Hematopoietic multipotent progenitor cell treated with erythropoietin and hydrocortisone succinate and interleukin-3 and kit ligand, for 8 days (in vitro differentiated cells): ENCODE measurements around the gene BNIP1.
A peak's percentile ranks its signal among the peaks of the same experiment; 100 is the strongest.

ENCODE experiments used
- DNase-seq: peaks from one replicate; pipeline ENCODE4 v3.0.0-alpha.2; 2015

The BNIP1 gene

GRCh38 chr5:173172166-173172565 is 27.8 kb downstream of the BNIP1 start:
- no peak for DNase-seq

DNA sequence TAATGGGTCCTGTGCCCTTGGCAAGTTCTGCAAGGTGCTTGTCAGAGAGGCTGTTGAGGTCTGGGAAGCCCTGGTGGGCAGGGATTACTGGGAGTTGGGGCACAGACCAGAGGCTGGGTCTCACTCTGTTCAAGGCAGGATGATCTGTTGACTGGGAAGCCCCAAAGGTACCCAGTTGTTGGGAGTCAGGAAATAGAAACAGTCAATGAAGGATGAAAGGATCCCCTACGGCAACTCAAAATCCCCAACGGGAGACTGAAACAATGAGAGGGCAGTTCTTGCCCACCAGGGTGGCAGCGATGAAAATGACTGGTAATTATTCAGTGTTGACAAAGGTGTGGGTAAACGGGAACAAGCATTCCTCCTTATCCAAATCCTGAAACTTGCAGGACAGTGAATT is 31.2 kb downstream of the BNIP1 start:
- DNase-seq, result no peak

DNA sequence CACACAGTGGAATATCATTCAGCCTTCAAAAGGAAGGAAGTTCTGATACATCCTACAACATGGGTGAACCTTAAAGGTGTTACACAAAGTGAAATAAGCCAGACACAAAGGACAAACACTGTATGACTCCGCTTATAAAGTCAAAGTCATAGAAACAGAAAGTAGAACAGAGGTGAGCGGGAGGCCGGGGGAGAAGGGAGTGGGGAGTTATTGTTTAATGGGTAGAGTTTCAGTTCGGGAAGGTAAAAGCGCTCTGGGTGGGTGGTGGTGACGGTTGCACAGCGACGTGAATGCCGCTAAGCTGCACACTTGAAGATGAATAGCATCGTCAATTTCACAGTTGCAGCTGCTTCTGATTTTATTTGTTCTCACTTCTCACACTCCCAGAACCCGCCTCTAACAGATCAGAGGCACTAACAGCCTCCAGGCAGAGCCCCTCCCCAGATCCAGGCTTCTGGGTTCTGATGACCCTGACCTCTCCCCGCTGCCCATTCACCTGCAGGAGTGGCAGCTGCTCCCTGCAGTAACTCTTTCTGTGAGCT is 34.1 kb downstream of the BNIP1 start:
- DNase-seq, result no peak

- no peak for DNase-seq
Measured at GRCh38 chr5:173180331-173180730, 36.0 kb downstream of the BNIP1 start.

DNA sequence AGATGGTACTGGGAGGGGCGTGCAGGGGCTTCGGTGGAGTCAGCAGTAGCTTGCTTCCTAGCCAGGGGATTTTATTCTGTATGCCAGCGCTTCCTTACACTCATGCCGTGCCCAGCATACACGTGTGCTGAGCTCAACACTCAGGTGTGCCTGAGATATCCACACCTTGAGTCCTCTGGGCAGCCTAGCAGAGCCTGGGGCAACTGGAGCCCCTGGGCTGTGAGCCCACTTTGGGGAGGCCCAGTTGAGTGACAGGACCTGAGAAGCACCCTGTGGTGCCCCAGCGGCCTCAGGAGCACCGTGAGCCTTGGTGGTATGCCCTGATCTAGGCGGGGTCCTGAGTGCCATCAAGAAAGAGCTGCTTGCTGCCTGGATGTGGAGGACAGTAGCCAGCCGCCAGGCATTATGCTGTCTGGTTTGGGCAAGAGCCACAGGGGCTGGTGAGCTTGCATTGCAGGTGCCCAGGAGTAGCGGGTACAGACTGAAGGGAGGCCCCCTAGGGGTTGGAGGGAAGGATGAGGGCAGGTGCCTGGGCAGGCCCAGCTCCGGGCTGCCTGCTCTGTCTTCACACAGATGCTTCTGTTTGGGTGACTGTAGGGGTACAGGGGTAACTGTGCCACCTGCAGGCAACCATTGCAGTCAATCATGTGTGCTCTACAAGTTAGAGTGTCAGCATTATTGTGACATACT is 42.9 kb downstream of the BNIP1 start:
- DNase-seq, result peak; percentile 10

DNA sequence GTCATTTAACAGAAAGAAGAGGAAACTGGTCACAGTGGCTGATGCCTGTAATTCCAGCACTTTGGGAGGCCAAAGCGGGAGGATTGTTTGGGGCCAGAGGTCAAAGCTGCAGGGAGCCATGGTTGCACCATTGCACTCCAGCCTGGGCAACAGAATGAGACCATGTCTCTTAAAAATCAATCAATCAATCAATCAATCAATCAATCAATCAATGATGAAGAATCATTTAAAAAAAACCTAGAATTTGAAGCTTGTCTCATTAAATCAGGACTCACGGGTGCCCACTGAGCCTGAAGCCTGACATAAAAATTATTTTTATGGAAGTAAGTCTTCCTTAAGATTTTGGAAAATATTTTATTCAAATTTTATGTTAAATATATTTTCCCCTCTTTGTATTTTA is 43.9 kb downstream of the BNIP1 start:
- no peak for DNase-seq

- DNase-seq, result no peak
Measured at GRCh38 chr5:173191015-173191414, 46.7 kb downstream of the BNIP1 start.

DNA sequence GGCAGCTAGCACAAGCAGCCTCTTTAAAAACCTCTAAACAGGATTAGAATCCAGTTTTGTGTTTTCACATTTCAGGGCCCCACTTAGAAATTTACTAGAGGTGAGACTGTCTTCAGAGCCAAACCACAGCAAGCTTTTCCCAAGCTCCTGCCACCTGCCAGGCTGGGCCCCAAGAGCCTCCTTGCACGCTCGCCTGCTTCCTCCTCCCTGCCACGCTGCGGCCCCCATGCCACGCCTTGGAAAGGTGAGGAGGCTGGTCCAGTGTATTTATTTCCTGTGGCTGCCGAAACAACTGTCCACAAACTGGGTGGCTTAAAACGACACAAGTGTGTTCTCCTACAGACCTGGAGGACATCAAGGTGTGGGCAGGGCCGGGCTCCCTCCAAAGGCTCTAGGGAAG is 47.2 kb downstream of the BNIP1 start:
- DNase-seq, result no peak

DNA sequence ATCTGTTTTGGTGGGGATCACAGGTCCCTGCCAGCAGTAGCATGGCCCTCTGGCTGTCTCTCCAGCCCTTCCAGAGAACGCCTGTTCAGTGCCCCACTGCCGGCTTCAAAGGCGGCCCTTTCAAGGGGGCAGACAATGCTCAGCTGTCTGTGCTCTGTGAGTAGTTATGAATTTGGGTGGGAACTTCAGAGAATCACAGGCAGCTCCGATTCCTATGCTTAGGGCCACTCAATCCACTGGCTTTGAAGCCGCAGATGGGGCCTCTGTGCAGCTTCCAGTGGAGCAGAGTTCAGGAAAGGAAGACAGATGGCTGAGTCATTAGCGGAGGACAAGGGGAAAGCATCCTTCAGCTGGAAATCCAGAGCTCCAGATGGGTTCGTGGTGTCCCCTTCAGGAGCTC is 48.2 kb downstream of the BNIP1 start:
- DNase-seq, result no peak

DNA sequence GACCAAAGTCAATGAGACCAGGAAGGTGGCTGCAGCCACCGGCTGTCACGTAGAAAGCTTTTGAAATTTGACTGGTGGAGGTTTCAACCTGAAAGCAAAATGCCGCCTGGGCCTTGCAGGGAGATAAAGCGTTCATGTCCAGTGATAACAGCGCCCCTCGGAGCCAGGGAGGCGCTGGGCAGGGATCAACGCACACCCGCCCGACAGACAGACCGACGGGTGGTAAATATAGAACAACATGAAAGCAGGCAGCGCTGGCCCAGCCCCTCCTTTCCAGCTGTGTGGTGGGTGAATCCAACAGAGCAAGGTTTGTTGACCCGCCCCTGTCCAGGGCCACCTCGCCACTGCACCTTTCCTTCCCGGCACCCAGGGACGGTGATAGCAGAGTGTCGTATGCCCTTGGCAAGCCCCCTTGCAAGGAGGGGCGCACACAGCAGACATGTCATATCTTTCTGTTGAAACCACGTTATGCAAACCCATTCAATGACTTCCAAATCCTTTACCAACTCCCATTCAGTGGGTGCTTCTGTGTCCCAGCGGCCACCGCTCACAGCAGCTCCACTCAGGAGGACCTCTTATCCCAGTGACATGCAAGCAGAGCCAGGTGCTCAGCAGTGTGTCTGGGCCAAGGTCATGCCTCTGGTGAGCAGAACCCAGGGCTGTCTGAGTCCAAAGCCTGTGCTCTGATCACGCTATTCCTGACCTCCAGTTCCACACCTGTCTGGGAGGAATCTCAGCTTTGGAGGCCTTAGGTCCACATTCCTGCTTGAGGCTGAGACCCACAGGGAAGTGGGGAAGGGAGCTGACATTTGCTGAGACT is 52.0 kb downstream of the BNIP1 start:
- no peak for DNase-seq

DNA sequence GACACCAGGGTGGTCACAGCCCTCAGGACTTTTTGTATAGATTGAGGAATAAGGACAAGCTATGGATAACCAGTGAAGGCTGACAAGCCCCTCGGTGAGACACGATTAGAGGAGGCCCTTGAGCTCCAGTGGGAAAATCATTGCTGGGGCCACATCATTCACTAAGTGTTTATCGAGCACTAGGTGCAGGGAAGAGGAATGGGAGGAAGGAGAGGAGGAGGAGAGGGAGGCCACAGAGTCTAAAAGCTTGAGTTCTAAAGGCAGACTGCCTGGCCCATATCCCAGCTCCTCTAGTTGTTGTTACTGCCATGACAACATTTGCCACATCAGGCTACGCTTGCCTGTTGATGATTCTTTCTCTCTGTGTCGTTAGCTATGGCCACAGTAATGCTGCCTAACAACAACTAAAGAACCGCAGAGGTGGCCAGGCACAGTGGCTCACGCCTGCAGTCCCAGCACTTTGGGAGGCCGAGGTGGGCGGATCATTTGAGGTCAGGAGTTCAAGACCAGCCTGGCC is 53.1 kb downstream of the BNIP1 start:
- no peak for DNase-seq

- no peak for DNase-seq
Measured at GRCh38 chr5:173198049-173198448, 53.7 kb downstream of the BNIP1 start.

DNA sequence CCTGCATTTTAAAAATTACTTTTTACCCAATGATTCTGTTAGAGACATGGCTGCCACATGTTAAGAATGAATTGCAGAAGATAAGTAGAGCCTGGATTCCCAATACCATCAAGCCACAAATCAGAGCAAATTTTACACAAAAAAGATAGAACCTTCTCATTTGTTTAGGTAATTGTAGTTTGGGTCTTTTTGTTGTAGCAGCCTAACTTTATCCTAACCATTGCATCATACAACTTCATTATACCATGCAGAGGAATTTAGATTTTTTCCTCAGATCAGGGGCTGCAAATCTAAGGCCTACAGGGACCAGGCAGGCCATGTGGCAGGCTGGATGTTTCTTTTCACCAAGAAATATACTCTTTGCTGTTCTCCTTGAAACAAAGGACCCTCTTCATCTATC is 56.0 kb downstream of the BNIP1 start:
- no peak for DNase-seq

DNA sequence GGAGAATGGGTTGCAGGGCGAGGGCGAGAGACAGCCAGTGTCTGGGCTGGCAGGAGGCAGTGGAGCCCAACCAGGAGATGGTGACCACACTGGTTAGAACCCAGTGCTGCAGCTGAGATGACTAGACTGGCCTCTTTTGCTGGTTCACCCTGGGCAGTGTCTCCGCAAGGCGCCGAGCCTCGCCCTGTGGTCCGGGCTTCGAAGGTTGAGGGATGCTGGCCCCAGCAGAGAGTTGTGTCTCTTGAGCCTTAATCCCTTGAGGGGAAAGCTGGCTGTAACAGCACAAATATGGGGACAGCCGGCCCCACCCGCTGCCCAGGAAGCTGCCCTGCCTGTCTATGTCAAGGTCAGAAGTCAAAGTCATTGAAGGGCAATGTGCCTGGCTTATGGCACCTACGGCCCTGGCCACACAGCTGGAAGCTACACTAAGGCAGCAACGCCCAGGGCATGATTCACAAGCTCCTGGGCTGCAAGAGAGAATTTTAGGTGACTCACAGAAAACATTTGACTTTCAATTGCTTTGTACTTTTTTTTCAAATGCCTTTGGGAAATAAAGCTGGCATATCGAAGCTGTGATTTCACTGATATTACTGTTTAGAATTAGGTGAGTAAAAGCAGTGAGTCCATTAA is 57.4 kb downstream of the BNIP1 start:
- DNase-seq, result no peak

- no peak for DNase-seq
Measured at GRCh38 chr5:173202266-173202875, 58.0 kb downstream of the BNIP1 start.

DNA sequence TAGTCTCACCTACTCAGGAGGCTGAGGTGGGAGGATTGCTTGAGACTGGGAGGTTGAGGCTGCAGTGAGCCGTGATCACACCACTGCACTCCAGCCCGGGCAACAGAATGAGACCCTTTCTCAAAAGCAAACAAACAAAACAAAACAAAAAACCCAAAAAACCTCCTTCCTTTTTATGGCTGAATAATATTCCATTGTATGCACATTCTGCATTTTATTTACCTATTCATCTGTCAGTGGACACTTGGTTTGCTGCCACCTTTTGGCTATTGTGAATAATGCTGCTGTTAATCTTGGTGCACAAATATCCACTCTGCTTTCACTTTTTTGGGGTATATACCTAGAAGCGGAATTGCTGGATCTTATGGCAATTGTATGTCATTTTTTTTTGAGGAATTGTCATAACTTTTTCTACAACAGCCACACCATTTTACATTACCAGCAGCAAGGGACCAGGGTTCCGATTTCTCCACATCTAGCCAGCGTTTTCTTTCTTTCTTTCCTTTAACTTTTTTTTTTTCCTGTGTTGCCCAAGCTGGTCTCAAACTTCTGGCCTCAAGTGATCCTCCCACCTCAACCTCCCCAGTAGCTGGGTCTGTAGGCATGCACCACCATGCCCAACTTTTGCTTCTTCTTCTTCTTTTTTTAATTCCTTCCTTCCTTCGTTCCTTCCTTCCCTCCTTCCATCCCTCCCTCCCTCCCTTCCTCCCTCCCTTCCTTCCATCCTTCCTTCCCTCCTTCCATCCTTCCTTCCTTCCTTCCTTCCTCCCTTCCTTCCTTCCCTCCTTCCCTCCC is 60.1 kb downstream of the BNIP1 start:
- DNase-seq, result peak; percentile 61

DNA sequence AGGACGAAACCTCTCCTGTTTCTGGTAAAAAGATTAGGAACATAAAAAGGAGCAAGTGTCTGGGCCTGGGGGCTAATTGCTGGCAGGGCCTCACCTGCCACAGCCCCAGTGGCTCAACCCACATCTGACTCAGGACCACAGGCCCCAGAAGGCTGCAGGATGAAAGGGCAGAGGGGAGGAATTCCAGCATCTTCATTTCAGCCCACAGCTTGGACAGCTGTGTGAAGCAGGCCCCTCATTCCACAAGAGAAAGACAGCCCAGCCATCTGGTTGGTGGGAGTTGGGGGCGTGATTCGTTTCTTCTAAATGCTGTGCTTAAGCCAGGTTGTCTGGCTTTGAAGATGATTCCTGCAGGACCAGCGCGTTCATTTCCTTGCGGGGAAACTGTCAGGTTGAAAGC is 61.6 kb downstream of the BNIP1 start:
- no peak for DNase-seq

- no peak for DNase-seq
Measured at GRCh38 chr5:173208296-173208695, 64.0 kb downstream of the BNIP1 start.

- no peak for DNase-seq
Measured at GRCh38 chr5:173210877-173211276, 66.5 kb downstream of the BNIP1 start.

DNA sequence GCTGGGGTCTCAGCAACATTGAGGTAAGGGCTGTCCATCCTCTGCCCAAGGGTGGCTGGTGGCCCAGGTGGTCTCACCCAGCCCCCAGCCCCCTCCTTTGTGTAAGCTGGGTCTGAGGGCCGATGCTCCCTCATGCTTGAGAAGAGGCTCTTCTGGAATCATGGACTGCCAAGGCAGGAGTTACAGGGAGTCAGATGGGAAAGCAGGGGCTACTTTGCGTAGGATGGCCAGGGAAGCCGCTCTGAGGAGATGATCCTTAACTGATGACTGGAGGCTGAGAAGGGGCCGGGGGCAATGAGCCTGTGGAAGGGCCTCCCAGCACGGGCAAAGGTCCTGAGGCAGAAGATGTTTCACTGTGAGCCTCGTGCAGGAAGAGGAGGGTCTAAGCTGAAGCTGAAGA is 67.0 kb downstream of the BNIP1 start:
- DNase-seq, result no peak

- no peak for DNase-seq
Measured at GRCh38 chr5:173213236-173213933, 69.1 kb downstream of the BNIP1 start.
